CD4-positive, alpha-beta T cell treated with Interleukin-6 for 4 hours (primary cell): ENCODE measurements around the gene SCLT1.

ENCODE experiments used
- DNase-seq: peaks from one replicate; pipeline ENCODE4 v3.0.0-alpha.2; 2020; ENCODE audit warnings: mixed read lengths

SCLT1 gene

GRCh38 chr4:129064717-129065116 is 28.6 kb downstream of the SCLT1 start:
- no peak for DNase-seq

GRCh38 chr4:129063640-129064039 is 29.7 kb downstream of the SCLT1 start:
- no peak for DNase-seq

GRCh38 chr4:129062580-129062979 is 30.8 kb downstream of the SCLT1 start:
- no peak for DNase-seq

- DNase-seq, result no peak
Measured at GRCh38 chr4:129059028-129059427, 34.3 kb downstream of the SCLT1 start.

- DNase-seq, result no peak
Measured at GRCh38 chr4:129046055-129046959, 47.0 kb downstream of the SCLT1 start.

- DNase-seq, result no peak
Measured at GRCh38 chr4:129043523-129043922, 49.8 kb downstream of the SCLT1 start.

- no peak for DNase-seq
Measured at GRCh38 chr4:129040471-129040870, 52.9 kb downstream of the SCLT1 start.

- DNase-seq, result no peak
Measured at GRCh38 chr4:129037093-129037492, 56.2 kb downstream of the SCLT1 start.

- DNase-seq, result no peak
Measured at GRCh38 chr4:129014566-129015509, 78.5 kb downstream of the SCLT1 start.

GRCh38 chr4:129008096-129008495 is 85.2 kb downstream of the SCLT1 start:
- no peak for DNase-seq

- DNase-seq, result no peak
Measured at GRCh38 chr4:128986908-128987307, 106.4 kb downstream of the SCLT1 start.

GRCh38 chr4:128986019-128986418 is 107.3 kb downstream of the SCLT1 start:
- no peak for DNase-seq

GRCh38 chr4:128983771-128984485 is 109.4 kb downstream of the SCLT1 start:
- DNase-seq, result no peak

- DNase-seq, result no peak
Measured at GRCh38 chr4:128981377-128981776, 112.0 kb downstream of the SCLT1 start.

GRCh38 chr4:128980816-128981326 is 112.5 kb downstream of the SCLT1 start:
- no peak for DNase-seq

- no peak for DNase-seq
Measured at GRCh38 chr4:128979934-128980333, 113.4 kb downstream of the SCLT1 start.

- no peak for DNase-seq
Measured at GRCh38 chr4:128978985-128979384, 114.4 kb downstream of the SCLT1 start.

GRCh38 chr4:128974136-128974581 is 119.2 kb downstream of the SCLT1 start:
- DNase-seq, result no peak

GRCh38 chr4:128973384-128973783 is 120.0 kb downstream of the SCLT1 start:
- DNase-seq, result no peak

GRCh38 chr4:128961405-128961804 is 131.9 kb downstream of the SCLT1 start:
- DNase-seq, result no peak

GRCh38 chr4:128958194-128958593 is 135.1 kb downstream of the SCLT1 start:
- DNase-seq, result no peak

GRCh38 chr4:128957459-128957858 is 135.9 kb downstream of the SCLT1 start:
- DNase-seq, result no peak

GRCh38 chr4:128955751-128956150 is 137.6 kb downstream of the SCLT1 start:
- no peak for DNase-seq
